ENCODE measurements around the gene OPTC. TPM values are rescaled to one million over a fixed set of nuclear protein-coding genes. Genes with fewer than 3 reads are reported as not detected.

OPTC gene
- total and polyA plus RNA-seq, 8 donors, result not detected

DNA sequence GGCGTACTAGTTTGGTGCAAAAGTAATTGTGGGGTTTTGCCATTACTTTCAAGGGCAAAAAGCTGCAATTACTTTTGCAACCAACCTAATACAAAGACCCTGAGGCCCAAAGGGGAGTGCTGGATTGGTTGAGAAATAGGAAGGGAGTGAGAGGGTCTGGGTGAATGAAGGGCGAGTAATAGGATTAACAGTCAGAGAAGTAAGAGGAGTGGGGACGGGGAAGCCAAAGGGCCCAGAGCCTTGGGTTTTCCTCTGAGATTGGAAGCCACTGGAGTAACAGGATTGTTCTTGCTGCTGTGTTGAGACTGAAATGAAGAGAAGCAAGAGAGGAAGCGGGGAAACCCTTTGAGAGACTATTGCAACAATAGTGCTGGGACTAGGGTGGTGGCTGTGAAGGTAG, 37.4 kb upstream of the OPTC start:
- TF ChIP-seq, protein P1, sequence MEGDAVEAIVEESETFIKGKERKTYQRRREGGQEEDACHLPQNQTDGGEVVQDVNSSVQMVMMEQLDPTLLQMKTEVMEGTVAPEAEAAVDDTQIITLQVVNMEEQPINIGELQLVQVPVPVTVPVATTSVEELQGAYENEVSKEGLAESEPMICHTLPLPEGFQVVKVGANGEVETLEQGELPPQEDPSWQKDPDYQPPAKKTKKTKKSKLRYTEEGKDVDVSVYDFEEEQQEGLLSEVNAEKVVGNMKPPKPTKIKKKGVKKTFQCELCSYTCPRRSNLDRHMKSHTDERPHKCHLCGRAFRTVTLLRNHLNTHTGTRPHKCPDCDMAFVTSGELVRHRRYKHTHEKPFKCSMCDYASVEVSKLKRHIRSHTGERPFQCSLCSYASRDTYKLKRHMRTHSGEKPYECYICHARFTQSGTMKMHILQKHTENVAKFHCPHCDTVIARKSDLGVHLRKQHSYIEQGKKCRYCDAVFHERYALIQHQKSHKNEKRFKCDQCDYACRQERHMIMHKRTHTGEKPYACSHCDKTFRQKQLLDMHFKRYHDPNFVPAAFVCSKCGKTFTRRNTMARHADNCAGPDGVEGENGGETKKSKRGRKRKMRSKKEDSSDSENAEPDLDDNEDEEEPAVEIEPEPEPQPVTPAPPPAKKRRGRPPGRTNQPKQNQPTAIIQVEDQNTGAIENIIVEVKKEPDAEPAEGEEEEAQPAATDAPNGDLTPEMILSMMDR (IDR thresholded peaks at IDR 0.05), result no peak
- TF ChIP-seq POLR2AphosphoS5 (IDR thresholded peaks at IDR 0.05) (no peak), POLR2A (IDR thresholded peaks at IDR 0.05) (no peak), EP300 (IDR thresholded peaks at IDR 0.05) (no peak)
- Histone ChIP-seq H3K4me3 (no peak overlapping the region), H3K36me3 (no peaks in the 10 kb centered on the region), H3K4me1 (no peaks in the 10 kb centered on the region), H3K27me3 (peaks cover 0 to 23% (median 0%) of the 10 kb centered on the region in 3 donors), H3K9me3 (no peaks in the 10 kb centered on the region), H3K27ac (no peak overlapping the region)
- intact Hi-C loops (cut with DNase I; ENCODE audit: low total_unique reads), result no loop called here
- DNase-seq, result no peak
- WGBS, 5 donors, result 83 to 94% (median 85%) methylated on average over 4 of the region's 4 CpGs

DNA sequence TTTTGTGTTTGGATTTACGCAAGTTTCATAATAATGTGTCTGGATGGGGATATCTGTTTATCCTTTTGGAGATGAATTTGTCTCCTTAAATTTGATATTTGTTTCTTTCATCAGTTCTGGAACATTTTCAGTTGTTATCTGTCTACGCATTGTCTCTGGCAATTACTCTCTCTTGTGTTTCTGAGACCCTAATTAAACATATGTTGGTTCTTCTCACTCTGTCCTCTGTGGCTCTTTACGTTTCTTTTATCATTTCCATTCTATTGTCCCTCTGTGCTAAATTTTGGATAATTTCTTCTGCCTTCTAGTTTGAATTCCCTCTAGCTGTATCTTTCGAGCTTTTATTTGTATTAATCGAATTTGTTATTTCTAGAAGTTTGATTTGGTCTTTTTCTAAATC, 35.9 kb upstream of the OPTC start:
- Histone ChIP-seq H3K4me1 (peaks cover 0 to 8% (median 0%) of the 10 kb centered on the region in 4 donors), H3K36me3 (no peaks in the 10 kb centered on the region), H3K9me3 (no peaks in the 10 kb centered on the region), H3K27me3 (peaks cover 0 to 20% (median 0%) of the 10 kb centered on the region in 3 donors), H3K27ac (no peak overlapping the region), H3K4me3 (no peak overlapping the region)
- TF ChIP-seq, protein P1 (IDR thresholded peaks at IDR 0.05), result no peak
- TF ChIP-seq EP300 (IDR thresholded peaks at IDR 0.05) (no peak), POLR2AphosphoS5 (IDR thresholded peaks at IDR 0.05) (no peak), POLR2A (IDR thresholded peaks at IDR 0.05) (no peak)
- WGBS, 5 donors, result 87 to 91% (median 90%) methylated on average over 5 of the region's 5 CpGs
- DNase-seq, result no peak
- intact Hi-C loops (cut with DNase I; ENCODE audit: low total_unique reads), result no loop called here

DNA sequence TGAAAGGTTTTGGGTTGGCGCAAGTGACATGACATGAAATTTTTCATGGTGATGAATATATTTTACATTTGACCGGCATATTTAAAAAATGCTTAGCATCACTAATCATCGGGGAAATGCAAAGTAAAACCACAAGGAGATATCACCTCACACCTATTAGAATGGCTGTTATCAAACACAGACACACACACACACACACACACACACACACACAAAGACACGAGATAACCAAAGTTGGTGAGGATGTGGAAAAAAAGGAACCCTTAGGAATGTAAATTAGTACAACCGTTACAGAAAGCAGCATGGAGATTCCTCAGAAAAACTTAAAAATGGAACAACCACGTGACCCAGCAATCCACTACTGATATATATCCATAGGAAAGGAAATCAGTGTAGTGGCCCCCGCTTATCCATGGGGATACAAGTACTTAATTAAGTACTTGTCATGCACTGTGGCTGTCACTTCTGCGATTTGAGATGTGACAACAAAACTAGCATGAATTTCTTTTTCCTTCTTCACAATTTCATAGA, 34.2 kb upstream of the OPTC start:
- peaks cover 1 to 23% (median 10%) of the 10 kb centered on the region in 4 donors for H3K4me1 ChIP-seq
- no peaks in the 10 kb centered on the region for H3K9me3 ChIP-seq
- peaks cover 0 to 15% (median 0%) of the 10 kb centered on the region in 3 donors for H3K27me3 ChIP-seq
- H3K4me3 ChIP-seq, result no peak overlapping the region
- WGBS, 5 donors, result 49 to 64% (median 53%) methylated on average over 8 of the region's 8 CpGs
- H3K36me3 ChIP-seq, result no peaks in the 10 kb centered on the region
- intact Hi-C loops (cut with DNase I; ENCODE audit: low total_unique reads), result no loop called here
- H3K27ac ChIP-seq, result no peak overlapping the region
- TF ChIP-seq POLR2AphosphoS5 (IDR thresholded peaks at IDR 0.05) (no peak), POLR2A (IDR thresholded peaks at IDR 0.05) (no peak), EP300 (IDR thresholded peaks at IDR 0.05) (no peak)
- TF ChIP-seq, protein P1 (IDR thresholded peaks at IDR 0.05), result no peak
- DNase-seq, result no peak

GRCh38 chr1:203461717-203462116, 32.2 kb upstream of the OPTC start:
- Histone ChIP-seq H3K36me3 (no peaks in the 10 kb centered on the region), H3K9me3 (no peaks in the 10 kb centered on the region), H3K4me1 (peaks cover 16 to 43% (median 29%) of the 10 kb centered on the region in 4 donors), H3K27me3 (peaks cover 0 to 7% (median 0%) of the 10 kb centered on the region in 3 donors), H3K4me3 (no peak overlapping the region), H3K27ac (no peak overlapping the region)
- WGBS, 5 donors, result 43 to 56% (median 48%) methylated on average over 5 of the region's 5 CpGs
- DNase-seq, result no peak
- intact Hi-C loops (cut with DNase I; ENCODE audit: low total_unique reads), result no loop called here
- TF ChIP-seq POLR2A (IDR thresholded peaks at IDR 0.05) (no peak), EP300 (IDR thresholded peaks at IDR 0.05) (no peak), POLR2AphosphoS5 (IDR thresholded peaks at IDR 0.05) (no peak)
- TF ChIP-seq, protein P1 (IDR thresholded peaks at IDR 0.05), result no peak

Data from stomach (tissue), 9 donors.